ENCODE data around the gene RMP24.
A peak's percentile ranks its signal among the peaks of the same experiment; 100 is the strongest.

RMP24 gene

DNA sequence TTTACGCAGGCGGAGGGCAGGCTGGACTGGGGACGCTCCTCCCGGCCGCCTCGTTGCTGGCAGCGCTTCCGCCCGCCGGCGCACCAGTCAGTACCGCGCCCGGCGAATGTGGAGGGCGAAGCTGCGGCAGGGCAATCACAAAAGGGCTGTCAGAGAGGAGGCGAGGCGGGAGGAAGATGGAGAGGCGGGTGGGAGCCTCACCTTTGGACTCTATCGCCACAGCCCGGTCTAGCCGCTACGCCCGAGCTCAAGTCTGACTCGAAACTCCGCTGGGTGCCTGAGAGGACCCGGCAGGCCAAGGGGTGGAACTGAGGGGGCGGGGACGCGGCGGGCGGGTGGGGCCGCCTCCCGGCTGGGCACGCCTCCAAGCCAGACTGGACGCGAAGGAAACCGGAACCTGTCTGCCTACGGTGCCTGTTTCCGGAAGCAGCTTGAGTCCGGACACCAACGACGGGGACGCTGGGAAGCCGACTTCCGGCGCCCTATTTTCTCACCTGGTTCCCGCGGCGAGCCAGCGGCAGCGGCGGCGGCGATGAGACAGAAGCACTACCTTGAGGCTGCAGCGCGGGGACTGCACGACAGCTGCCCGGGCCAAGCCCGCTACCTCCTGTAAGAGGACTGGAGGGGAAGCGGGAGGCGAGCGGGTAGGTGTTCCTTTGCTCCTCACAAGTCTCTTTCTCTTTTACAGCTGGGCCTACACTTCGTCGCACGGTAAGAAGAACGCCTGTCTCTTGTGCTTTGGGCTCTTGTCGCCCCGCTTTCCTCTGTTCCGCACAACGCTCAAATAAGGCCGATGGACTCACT, at the start of gene RMP24:
TSS of gene RMP24 (plus strand) at position 483 of the 804 bp plus-strand sequence.
- H3K4me1 ChIP-seq, result peaks cover 0 to 26% (median 23%) of the 10 kb centered on the region in 4 donors
- H3K36me3 ChIP-seq, result peaks cover 3 to 27% (median 5%) of the 10 kb centered on the region in 4 donors
- TF ChIP-seq POLR2AphosphoS5 (IDR thresholded peaks at IDR 0.05), result peak; percentile 54 to 81 (median 80)
- TF ChIP-seq, protein P1, sequence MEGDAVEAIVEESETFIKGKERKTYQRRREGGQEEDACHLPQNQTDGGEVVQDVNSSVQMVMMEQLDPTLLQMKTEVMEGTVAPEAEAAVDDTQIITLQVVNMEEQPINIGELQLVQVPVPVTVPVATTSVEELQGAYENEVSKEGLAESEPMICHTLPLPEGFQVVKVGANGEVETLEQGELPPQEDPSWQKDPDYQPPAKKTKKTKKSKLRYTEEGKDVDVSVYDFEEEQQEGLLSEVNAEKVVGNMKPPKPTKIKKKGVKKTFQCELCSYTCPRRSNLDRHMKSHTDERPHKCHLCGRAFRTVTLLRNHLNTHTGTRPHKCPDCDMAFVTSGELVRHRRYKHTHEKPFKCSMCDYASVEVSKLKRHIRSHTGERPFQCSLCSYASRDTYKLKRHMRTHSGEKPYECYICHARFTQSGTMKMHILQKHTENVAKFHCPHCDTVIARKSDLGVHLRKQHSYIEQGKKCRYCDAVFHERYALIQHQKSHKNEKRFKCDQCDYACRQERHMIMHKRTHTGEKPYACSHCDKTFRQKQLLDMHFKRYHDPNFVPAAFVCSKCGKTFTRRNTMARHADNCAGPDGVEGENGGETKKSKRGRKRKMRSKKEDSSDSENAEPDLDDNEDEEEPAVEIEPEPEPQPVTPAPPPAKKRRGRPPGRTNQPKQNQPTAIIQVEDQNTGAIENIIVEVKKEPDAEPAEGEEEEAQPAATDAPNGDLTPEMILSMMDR (IDR thresholded peaks at IDR 0.05), result no peak
- TF ChIP-seq EP300 (IDR thresholded peaks at IDR 0.05), result peak in 1 of 4 donors; percentile 65
- TF ChIP-seq POLR2A (IDR thresholded peaks at IDR 0.05), result peak in 1 of 2 donors; percentile 50
- H3K27ac ChIP-seq, result peak within 1 kb of the TSS; percentile 91 to 93 (median 92)
- DNase-seq, result peak; percentile 98
- 0% methylated on average over 73 of the region's 73 CpGs for WGBS, 2 donors
- H3K27me3 ChIP-seq, result no peaks in the 10 kb centered on the region
- intact Hi-C loops (cut with DNase I), result loop anchor here (2.0 to 10.0 kb wide), 7 partner anchors 95 to 708 kb away; partner anchors contain the start of genes ELP2, GALNT1, INO80C and RPRD1A
- H3K4me3 ChIP-seq, result peak within 1 kb of the TSS; percentile 72 to 92 (median 88)
- no peaks in the 10 kb centered on the region for H3K9me3 ChIP-seq

DNA sequence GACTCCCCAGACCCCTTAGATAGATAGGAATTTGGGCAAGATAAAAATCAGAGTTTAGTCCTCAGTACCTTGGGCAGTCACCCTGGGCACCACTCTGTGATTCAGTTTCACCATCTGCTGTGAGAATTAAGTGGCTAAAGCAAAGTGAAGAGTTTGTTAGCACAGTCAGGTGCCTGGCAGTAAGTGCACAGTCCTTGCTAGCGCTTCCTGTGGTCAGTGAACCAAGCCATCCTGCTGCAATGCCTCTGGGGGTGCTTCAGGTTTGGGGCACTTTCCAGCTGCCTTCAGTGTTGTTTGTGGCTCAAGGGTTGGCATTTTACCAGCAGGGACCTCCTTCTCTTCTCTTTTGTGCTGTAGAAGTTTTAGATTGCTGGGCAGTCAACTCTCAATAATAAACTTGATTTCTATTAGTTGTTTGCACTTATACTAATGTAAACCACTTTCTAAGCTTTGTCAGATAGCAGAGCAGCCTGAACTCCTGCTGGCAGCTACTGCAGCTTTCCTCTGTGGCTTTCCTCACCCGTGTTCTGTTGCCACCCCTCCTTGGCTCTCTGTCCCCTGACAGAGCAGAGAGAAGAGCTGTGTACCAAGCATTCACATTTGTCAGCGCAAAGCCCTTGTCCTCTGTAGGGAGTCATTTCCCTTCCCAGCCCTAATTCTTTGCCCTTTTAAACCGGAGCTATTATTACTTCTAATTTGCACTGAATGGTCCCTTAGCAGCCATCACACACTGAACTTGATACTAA, 48.4 kb upstream of the RMP24 start:
- no peak for TF ChIP-seq POLR2A (IDR thresholded peaks at IDR 0.05)
- TF ChIP-seq, protein P1 (IDR thresholded peaks at IDR 0.05), result no peak
- no peak for TF ChIP-seq POLR2AphosphoS5 (IDR thresholded peaks at IDR 0.05)
- TF ChIP-seq EP300 (IDR thresholded peaks at IDR 0.05), result no peak

DNA sequence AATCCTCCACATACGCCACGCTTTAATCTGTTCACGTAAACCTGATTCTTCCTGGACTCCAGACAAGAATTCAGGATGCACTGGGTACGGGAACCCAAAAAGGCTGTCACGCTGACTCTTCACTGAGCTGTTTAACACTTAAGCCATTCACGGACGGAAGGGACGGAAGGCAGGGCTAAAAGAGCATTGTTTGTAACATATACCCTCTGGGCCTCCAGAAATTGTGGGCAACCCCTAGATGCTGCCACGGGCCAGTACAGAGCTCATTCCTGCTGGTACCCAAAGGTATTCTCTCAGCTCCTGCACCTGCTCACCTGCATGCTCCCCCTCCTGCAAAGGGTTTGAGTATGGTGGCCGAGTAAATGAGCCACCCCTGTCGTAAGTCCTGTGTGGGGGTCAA, 45.6 kb upstream of the RMP24 start:
- Histone ChIP-seq H3K27me3 (no peaks in the 10 kb centered on the region), H3K9me3 (no peaks in the 10 kb centered on the region), H3K4me3 (no peak overlapping the region), H3K36me3 (no peaks in the 10 kb centered on the region), H3K27ac (no peak overlapping the region), H3K4me1 (no peaks in the 10 kb centered on the region)
- 93 to 94% methylated on average over 11 of the region's 11 CpGs for WGBS, 2 donors
- intact Hi-C loops (cut with DNase I), result no loop called here
- TF ChIP-seq, protein P1 (IDR thresholded peaks at IDR 0.05), result no peak
- no peak for TF ChIP-seq EP300 (IDR thresholded peaks at IDR 0.05)
- TF ChIP-seq POLR2A (IDR thresholded peaks at IDR 0.05), result no peak
- no peak for TF ChIP-seq POLR2AphosphoS5 (IDR thresholded peaks at IDR 0.05)
- DNase-seq, result no peak

More for the DNA sequence above, 48.4 kb upstream of the RMP24 start:
- WGBS, 2 donors, result 51 to 53% methylated on average over 4 of the region's 4 CpGs
- Histone ChIP-seq H3K27me3 (no peaks in the 10 kb centered on the region), H3K4me3 (no peak overlapping the region), H3K36me3 (no peaks in the 10 kb centered on the region), H3K9me3 (no peaks in the 10 kb centered on the region), H3K27ac (no peak overlapping the region), H3K4me1 (no peaks in the 10 kb centered on the region)
- no peak for DNase-seq
- intact Hi-C loops (cut with DNase I), result no loop called here

DNA sequence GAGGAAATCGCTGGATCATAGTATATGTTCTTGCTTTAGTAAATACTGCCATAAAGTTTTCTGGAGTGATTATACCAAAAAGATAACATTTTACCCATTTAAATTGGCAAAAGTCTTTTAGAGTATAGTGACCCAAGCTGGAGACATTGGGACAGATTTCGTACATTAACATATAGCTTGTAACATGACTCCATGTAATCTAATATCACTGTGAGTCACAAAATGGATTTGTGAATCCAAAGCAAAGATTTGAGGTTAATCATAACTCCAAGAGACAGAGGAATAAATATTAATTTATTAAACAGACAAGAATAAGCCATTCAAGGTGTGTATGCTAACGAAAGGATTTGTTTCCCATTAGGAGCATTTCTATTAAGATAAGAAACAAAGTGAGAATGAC, 45.0 kb upstream of the RMP24 start:
- H3K4me1 ChIP-seq, result no peaks in the 10 kb centered on the region
- DNase-seq, result no peak
- intact Hi-C loops (cut with DNase I), result no loop called here
- H3K27me3 ChIP-seq, result no peaks in the 10 kb centered on the region
- H3K4me3 ChIP-seq, result no peak overlapping the region
- no peak overlapping the region for H3K27ac ChIP-seq
- H3K9me3 ChIP-seq, result no peaks in the 10 kb centered on the region
- WGBS, 2 donors, result 86 to 93% methylated on average over 3 of the region's 3 CpGs
- H3K36me3 ChIP-seq, result no peaks in the 10 kb centered on the region
- TF ChIP-seq POLR2AphosphoS5 (IDR thresholded peaks at IDR 0.05), result no peak
- TF ChIP-seq, protein P1 (IDR thresholded peaks at IDR 0.05), result no peak
- TF ChIP-seq EP300 (IDR thresholded peaks at IDR 0.05), result no peak
